GM23338 (cell line): Measurements from ENCODE around the gene TMEM214. TPM values are rescaled to one million over a fixed set of nuclear protein-coding genes. Genes with fewer than 3 reads are reported as not detected.

Experiments
- ATAC-seq: fragments of 200-7000 bp; cut with Tn5 transposase; 3 replicates; pipeline ENCODE4 v1.9.1; 2020
- DNase-seq: peaks from one replicate; pipeline ENCODE4 v3.0.0-alpha.2; 2015; ENCODE audit warnings: low spot score
- H2AFZ ChIP-seq: fragments of 200-600 bp; sonication (generic); 2 replicates; pipeline ENCODE4 v1.8.0; 2016; ENCODE audit warnings: antibody characterized with exemption, mild to moderate bottlenecking, moderate library complexity
- H3F3A ChIP-seq: fragments of 200-600 bp; sonication (generic); replicated peaks from 2 replicates; pipeline ENCODE4 v1.8.0; 2017; ENCODE audit warnings: antibody characterized with exemption, mixed run types, low read depth
- H3K27ac ChIP-seq: fragments of 200-600 bp; sonication (generic); 2 replicates; pipeline ENCODE4 v1.6.1; 2016; ENCODE audit warnings: low read depth
- H3K27me3 ChIP-seq: fragments of 200-600 bp; sonication (generic); 2 replicates; pipeline ENCODE4 v1.8.0; 2016; ENCODE audit warnings: mild to moderate bottlenecking, mixed run types, moderate library complexity; ENCODE audit not compliant: insufficient read depth
- H3K36me3 ChIP-seq: fragments of 200-600 bp; sonication (generic); 2 replicates; pipeline ENCODE4 v1.8.0; 2016; ENCODE audit warnings: mild to moderate bottlenecking; ENCODE audit not compliant: insufficient read depth
- H3K4me1 ChIP-seq: fragments of 200-600 bp; sonication (generic); 2 replicates; pipeline ENCODE4 v1.8.0; 2016; ENCODE audit warnings: mild to moderate bottlenecking, moderate library complexity; ENCODE audit not compliant: insufficient read depth
- H3K4me2 ChIP-seq: fragments of 200-600 bp; sonication (generic); 2 replicates; pipeline ENCODE4 v1.7.1; 2017; ENCODE audit warnings: mixed run types
- H3K4me3 ChIP-seq: fragments of 200-600 bp; sonication (generic); 2 replicates; pipeline ENCODE4 v1.6.1; 2016; ENCODE audit warnings: mixed run types
- H3K79me2 ChIP-seq: fragments of 200-600 bp; sonication (generic); replicated peaks from 2 replicates; pipeline ENCODE4 v1.8.0; 2017; ENCODE audit warnings: mild to moderate bottlenecking; ENCODE audit not compliant: insufficient read depth
- H3K9me2 ChIP-seq: fragments of 200-600 bp; sonication (generic); 2 replicates; pipeline ENCODE4 v1.8.0; 2017; ENCODE audit not compliant: insufficient read depth
- H4K20me1 ChIP-seq: fragments of 200-600 bp; sonication (generic); replicated peaks from 2 replicates; pipeline ENCODE4 v1.8.0; 2017; ENCODE audit warnings: mild to moderate bottlenecking; ENCODE audit not compliant: insufficient read depth
- H3K27ac Mint-ChIP-seq: 2 replicates; pipeline ENCODE4 v1.8.0; 2020; ENCODE audit warnings: inconsistent platforms, mild to moderate bottlenecking, moderate library complexity, mixed read lengths
- H3K27me3 Mint-ChIP-seq: 3 replicates; pipeline ENCODE4 v1.8.0; 2022; ENCODE audit warnings: low read depth, mild to moderate bottlenecking, moderate library complexity, mixed read lengths, inconsistent platforms; ENCODE audit not compliant: insufficient read depth, poor library complexity
- H3K36me3 Mint-ChIP-seq: 3 replicates; pipeline ENCODE4 v1.8.0; 2021; ENCODE audit warnings: low read depth, mild to moderate bottlenecking, inconsistent platforms, moderate library complexity, mixed read lengths
- H3K4me1 Mint-ChIP-seq: 3 replicates; pipeline ENCODE4 v1.8.0; 2020; ENCODE audit warnings: mild to moderate bottlenecking, inconsistent platforms, mixed read lengths
- H3K4me3 Mint-ChIP-seq: 3 replicates; pipeline ENCODE4 v1.8.0; 2021; ENCODE audit warnings: moderate library complexity, mild to moderate bottlenecking, inconsistent platforms, mixed read lengths
- H3K9me3 Mint-ChIP-seq: 3 replicates; pipeline ENCODE4 v1.8.0; 2020; ENCODE audit warnings: moderate library complexity, mild to moderate bottlenecking, inconsistent platforms, mixed read lengths
- CREB1 ChIP-seq: fragments of 250-450 bp; sonication (Bioruptor Pico); IDR thresholded peaks from 2 replicates; pipeline ENCODE4 v1.5.0; 2020; ENCODE audit warnings: low read depth, mild to moderate bottlenecking, moderate library complexity
- CTCF ChIP-seq, 2 experiments: fragments of 200-600 bp in 1 of 2; sonication (generic) in 1 of 2; conservative IDR thresholded peaks; 2 replicates each; pipeline versions ENCODE4 v1.5.1 to v1.6.1; 2016 to 2017; ENCODE audit warnings: antibody characterized with exemption in 2 of 2, low read depth in 2 of 2, mild to moderate bottlenecking in 2 of 2, moderate library complexity in 1 of 2
- ETS1 ChIP-seq: IDR thresholded peaks from 2 replicates; pipeline ENCODE4 v1.6.1; 2016; ENCODE audit warnings: antibody characterized with exemption
- EZH2 ChIP-seq: fragments of 200-600 bp; sonication (generic); IDR thresholded peaks from one replicate; pipeline ENCODE4 v1.8.0; 2017; ENCODE audit warnings: antibody characterized with exemption, mild to moderate bottlenecking, low read depth; ENCODE audit not compliant: unreplicated experiment
- EZH2phosphoT487 ChIP-seq: fragments of 200-600 bp; sonication (generic); IDR thresholded peaks from one replicate; pipeline ENCODE4 v1.8.1; 2018; ENCODE audit warnings: antibody characterized with exemption; ENCODE audit not compliant: unreplicated experiment
- JUNB ChIP-seq: IDR thresholded peaks from one replicate; pipeline ENCODE4 v1.6.1; 2016; ENCODE audit warnings: antibody characterized with exemption; ENCODE audit not compliant: unreplicated experiment
- NANOG ChIP-seq: IDR thresholded peaks from 2 replicates; pipeline ENCODE4 v1.6.1; 2016; ENCODE audit warnings: antibody characterized with exemption, borderline replicate concordance
- ZNF114 ChIP-seq: fragments of 250-450 bp; sonication (Bioruptor Pico); IDR thresholded peaks from 2 replicates; pipeline ENCODE4 v1.5.0; 2020; ENCODE audit warnings: mild to moderate bottlenecking, moderate library complexity
- ZNF462 ChIP-seq: fragments of 250-450 bp; sonication (Bioruptor Pico); IDR thresholded peaks from 2 replicates; pipeline ENCODE4 v1.5.0; 2020; ENCODE audit warnings: mild to moderate bottlenecking, moderate library complexity
- polyA plus RNA-seq: library from polyadenylated mRNA; unstranded; fragments of >200 nt; fragmentation: Nextera tagmentation; extraction: Ambion mirVana; gene quantifications from 2 replicates; pipeline ENCODE4 v1.2.1, GENCODE V29; 2016
- total RNA-seq: library from RNA; depleted of rRNA; stranded (reverse); fragments of >200 nt; shearing (Covaris generic); gene quantifications from 2 replicates; pipeline ENCODE4 v1.2.3, GENCODE V29; 2014
- TF ChIP-seq, protein P1 (sequence below): IDR thresholded peaks from one replicate; pipeline ENCODE4 v1.6.1; 2018; ENCODE audit warnings: antibody characterized with exemption; ENCODE audit not compliant: unreplicated experiment

TMEM214 gene
- total and polyA plus RNA-seq, 2 experiments from 2014 or later: 18.4 to 36.5 TPM

DNA sequence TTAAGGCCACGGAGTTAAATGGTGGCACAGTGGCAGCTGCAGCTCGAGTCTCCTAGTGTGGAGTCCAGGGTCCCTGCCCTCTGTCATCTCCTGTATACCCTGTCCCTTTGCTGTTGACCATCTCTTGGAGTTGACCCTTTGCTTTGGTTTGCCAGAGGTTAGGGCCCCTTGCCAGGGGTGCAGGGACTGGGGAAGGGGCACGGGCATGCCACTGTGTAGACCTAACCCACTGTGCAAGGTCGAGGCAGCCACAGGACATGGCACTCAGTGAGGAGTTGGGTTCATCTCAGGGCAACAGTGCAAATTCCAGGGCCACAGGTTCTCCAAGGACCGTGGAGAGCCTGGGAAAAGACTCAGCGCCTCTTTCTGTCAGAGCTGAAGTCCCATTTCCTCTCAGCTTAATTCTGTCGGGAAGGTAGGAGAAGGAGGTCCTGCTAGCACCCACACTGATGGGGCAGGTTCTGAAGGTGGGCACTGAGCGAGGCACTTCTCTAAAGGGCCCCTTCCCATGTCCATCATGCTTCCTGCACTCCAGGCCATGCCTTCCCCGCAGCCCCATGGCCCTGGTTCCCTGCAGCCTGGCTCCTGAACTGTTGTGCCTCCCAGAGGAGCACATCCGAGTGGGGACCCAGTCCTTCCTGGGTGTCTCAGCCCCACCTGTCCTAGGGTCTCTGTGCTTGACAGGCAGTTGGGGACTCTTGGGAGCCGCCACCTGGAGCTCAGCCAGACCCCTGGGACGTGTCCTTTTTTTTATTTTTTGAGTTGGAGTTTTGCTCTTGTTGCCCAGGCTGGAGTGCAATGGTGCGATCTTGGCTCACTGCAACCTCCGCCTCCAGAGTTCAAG, 56.6 kb downstream of the TMEM214 start:
- Mint-ChIP-seq H3K36me3 (no peaks in the 10 kb centered on the region), H3K9me3 (no peaks in the 10 kb centered on the region), H3K27ac (no peak overlapping the region), H3K4me3 (no peak overlapping the region), H3K27me3 (peaks cover 21% of the 10 kb centered on the region), H3K4me1 (peaks cover 16% of the 10 kb centered on the region)
- H4K20me1 ChIP-seq: no peaks in the 10 kb centered on the region; the same call in 1 of the 2 replicates
- ATAC-seq (no peak), DNase-seq (no peak)
- H3K9me2 ChIP-seq: no peaks in the 10 kb centered on the region
- no peak overlapping the region for H2AFZ ChIP-seq
- H3K36me3 ChIP-seq: no peaks in the 10 kb centered on the region
- H3K4me1 ChIP-seq: peaks cover 10% of the 10 kb centered on the region
- no peaks in the 10 kb centered on the region for H3K79me2 ChIP-seq
- peaks cover 16% of the 10 kb centered on the region for H3K27me3 ChIP-seq
- H3F3A ChIP-seq: peaks cover 8% of the 10 kb centered on the region; the same call in 1 of the 2 replicates
- no peak overlapping the region for H3K4me2 ChIP-seq
- H3K4me3 ChIP-seq: no peak overlapping the region
- TF ChIP-seq, protein P1, sequence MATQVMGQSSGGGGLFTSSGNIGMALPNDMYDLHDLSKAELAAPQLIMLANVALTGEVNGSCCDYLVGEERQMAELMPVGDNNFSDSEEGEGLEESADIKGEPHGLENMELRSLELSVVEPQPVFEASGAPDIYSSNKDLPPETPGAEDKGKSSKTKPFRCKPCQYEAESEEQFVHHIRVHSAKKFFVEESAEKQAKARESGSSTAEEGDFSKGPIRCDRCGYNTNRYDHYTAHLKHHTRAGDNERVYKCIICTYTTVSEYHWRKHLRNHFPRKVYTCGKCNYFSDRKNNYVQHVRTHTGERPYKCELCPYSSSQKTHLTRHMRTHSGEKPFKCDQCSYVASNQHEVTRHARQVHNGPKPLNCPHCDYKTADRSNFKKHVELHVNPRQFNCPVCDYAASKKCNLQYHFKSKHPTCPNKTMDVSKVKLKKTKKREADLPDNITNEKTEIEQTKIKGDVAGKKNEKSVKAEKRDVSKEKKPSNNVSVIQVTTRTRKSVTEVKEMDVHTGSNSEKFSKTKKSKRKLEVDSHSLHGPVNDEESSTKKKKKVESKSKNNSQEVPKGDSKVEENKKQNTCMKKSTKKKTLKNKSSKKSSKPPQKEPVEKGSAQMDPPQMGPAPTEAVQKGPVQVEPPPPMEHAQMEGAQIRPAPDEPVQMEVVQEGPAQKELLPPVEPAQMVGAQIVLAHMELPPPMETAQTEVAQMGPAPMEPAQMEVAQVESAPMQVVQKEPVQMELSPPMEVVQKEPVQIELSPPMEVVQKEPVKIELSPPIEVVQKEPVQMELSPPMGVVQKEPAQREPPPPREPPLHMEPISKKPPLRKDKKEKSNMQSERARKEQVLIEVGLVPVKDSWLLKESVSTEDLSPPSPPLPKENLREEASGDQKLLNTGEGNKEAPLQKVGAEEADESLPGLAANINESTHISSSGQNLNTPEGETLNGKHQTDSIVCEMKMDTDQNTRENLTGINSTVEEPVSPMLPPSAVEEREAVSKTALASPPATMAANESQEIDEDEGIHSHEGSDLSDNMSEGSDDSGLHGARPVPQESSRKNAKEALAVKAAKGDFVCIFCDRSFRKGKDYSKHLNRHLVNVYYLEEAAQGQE: no peak
- TF ChIP-seq CREB1 (CRISPR knock-in tag): no peak
- TF ChIP-seq ZNF462: no peak
- no peak for TF ChIP-seq CTCF (conservative IDR thresholded peaks at IDR 0.05; ENCODE audit: low read depth in 2 of 2)
- TF ChIP-seq JUNB: no peak
- no peak for TF ChIP-seq ETS1
- no peak for TF ChIP-seq EZH2phosphoT487
- no peak for TF ChIP-seq ZNF114 (CRISPR knock-in tag)
- no peak for TF ChIP-seq NANOG
- no peak for TF ChIP-seq EZH2
- H3K27ac ChIP-seq: no peak overlapping the region
